Nephron progenitor cell (in vitro differentiated cells): ENCODE measurements around the gene BMPR1A.

Source experiments
- DNase-seq: peaks from one replicate; pipeline ENCODE4 v3.0.0; 2021
- H3K27ac Mint-ChIP-seq: 2 replicates; pipeline ENCODE4 v1.8.0; 2021; ENCODE audit warnings: mild to moderate bottlenecking, moderate library complexity, mixed read lengths
- H3K27me3 Mint-ChIP-seq: 2 replicates; pipeline ENCODE4 v1.8.0; 2021; ENCODE audit warnings: mild to moderate bottlenecking, low read depth, mixed read lengths; ENCODE audit not compliant: poor library complexity
- H3K36me3 Mint-ChIP-seq: 2 replicates; pipeline ENCODE4 v1.8.0; 2021; ENCODE audit warnings: low read depth, mixed read lengths
- H3K4me1 Mint-ChIP-seq: 2 replicates; pipeline ENCODE4 v1.8.0; 2021; ENCODE audit warnings: mixed read lengths
- H3K4me3 Mint-ChIP-seq: 2 replicates; pipeline ENCODE4 v1.8.0; 2021; ENCODE audit warnings: mild to moderate bottlenecking, moderate library complexity, mixed read lengths
- H3K9me3 Mint-ChIP-seq: 2 replicates; pipeline ENCODE4 v1.8.0; 2021; ENCODE audit warnings: mild to moderate bottlenecking, moderate library complexity, mixed read lengths
- CTCF ChIP-seq: fragments of 200-600 bp; sonication (generic); IDR thresholded peaks from 2 replicates; pipeline ENCODE4 v1.5.0; 2021; ENCODE audit warnings: antibody characterized with exemption

Gene BMPR1A

GRCh38 chr10:86792461-86793167 lies 36.2 kb downstream of the BMPR1A start:
- TF ChIP-seq CTCF, result no peak
- Mint-ChIP-seq H3K36me3 (peaks cover 28% of the 10 kb centered on the region), H3K27ac (peak overlapping the region; percentile 89), H3K27me3 (no peaks in the 10 kb centered on the region), H3K4me3 (no peak overlapping the region), H3K9me3 (peaks cover 19% of the 10 kb centered on the region), H3K4me1 (peaks cover 21% of the 10 kb centered on the region)
- DNase-seq, result no peak

- H3K27ac Mint-ChIP-seq, result peak overlapping the region; percentile 89
- no peak for DNase-seq
- no peak for TF ChIP-seq CTCF
- no peaks in the 10 kb centered on the region for H3K27me3 Mint-ChIP-seq
- peaks cover 21% of the 10 kb centered on the region for H3K36me3 Mint-ChIP-seq
- H3K4me3 Mint-ChIP-seq, result no peak overlapping the region
- H3K9me3 Mint-ChIP-seq, result peaks cover 14% of the 10 kb centered on the region
- peaks cover 28% of the 10 kb centered on the region for H3K4me1 Mint-ChIP-seq
Measured at GRCh38 chr10:86793696-86794095, 37.3 kb downstream of the BMPR1A start.

GRCh38 chr10:86795353-86795752 lies 38.9 kb downstream of the BMPR1A start:
- Mint-ChIP-seq H3K9me3 (peaks cover 3% of the 10 kb centered on the region), H3K4me1 (peaks cover 42% of the 10 kb centered on the region), H3K4me3 (peak overlapping the region; percentile 58), H3K27me3 (no peaks in the 10 kb centered on the region), H3K36me3 (peaks cover 9% of the 10 kb centered on the region), H3K27ac (peak overlapping the region; percentile 97)
- no peak for TF ChIP-seq CTCF
- DNase-seq, result peak; percentile 22

GRCh38 chr10:86798025-86798424 lies 41.6 kb downstream of the BMPR1A start:
- no peak for TF ChIP-seq CTCF
- H3K36me3 Mint-ChIP-seq, result peaks cover 19% of the 10 kb centered on the region
- no peak overlapping the region for H3K27ac Mint-ChIP-seq
- H3K4me1 Mint-ChIP-seq, result peaks cover 51% of the 10 kb centered on the region
- H3K27me3 Mint-ChIP-seq, result peaks cover 2% of the 10 kb centered on the region
- no peak overlapping the region for H3K4me3 Mint-ChIP-seq
- no peak for DNase-seq
- H3K9me3 Mint-ChIP-seq, result no peaks in the 10 kb centered on the region

GRCh38 chr10:86798611-86799010 lies 42.2 kb downstream of the BMPR1A start:
- peak overlapping the region; percentile 77 for H3K27ac Mint-ChIP-seq
- H3K27me3 Mint-ChIP-seq, result peaks cover 2% of the 10 kb centered on the region
- peaks cover 49% of the 10 kb centered on the region for H3K4me1 Mint-ChIP-seq
- no peak for TF ChIP-seq CTCF
- no peaks in the 10 kb centered on the region for H3K9me3 Mint-ChIP-seq
- DNase-seq, result no peak
- H3K4me3 Mint-ChIP-seq, result peak overlapping the region; percentile 44
- H3K36me3 Mint-ChIP-seq, result peaks cover 16% of the 10 kb centered on the region
